HG03442 (cell line): ENCODE measurements around the gene ZNF358.
A peak's percentile ranks its signal among the peaks of the same experiment; 100 is the strongest.

Experiments
- ATAC-seq: cut with Tn5 transposase; IDR thresholded peaks from one replicate; pipeline ENCODE4 v1.9.1; 2021; ENCODE audit warnings: mild to moderate bottlenecking, moderate library complexity; ENCODE audit not compliant: unreplicated experiment

The ZNF358 gene

DNA sequence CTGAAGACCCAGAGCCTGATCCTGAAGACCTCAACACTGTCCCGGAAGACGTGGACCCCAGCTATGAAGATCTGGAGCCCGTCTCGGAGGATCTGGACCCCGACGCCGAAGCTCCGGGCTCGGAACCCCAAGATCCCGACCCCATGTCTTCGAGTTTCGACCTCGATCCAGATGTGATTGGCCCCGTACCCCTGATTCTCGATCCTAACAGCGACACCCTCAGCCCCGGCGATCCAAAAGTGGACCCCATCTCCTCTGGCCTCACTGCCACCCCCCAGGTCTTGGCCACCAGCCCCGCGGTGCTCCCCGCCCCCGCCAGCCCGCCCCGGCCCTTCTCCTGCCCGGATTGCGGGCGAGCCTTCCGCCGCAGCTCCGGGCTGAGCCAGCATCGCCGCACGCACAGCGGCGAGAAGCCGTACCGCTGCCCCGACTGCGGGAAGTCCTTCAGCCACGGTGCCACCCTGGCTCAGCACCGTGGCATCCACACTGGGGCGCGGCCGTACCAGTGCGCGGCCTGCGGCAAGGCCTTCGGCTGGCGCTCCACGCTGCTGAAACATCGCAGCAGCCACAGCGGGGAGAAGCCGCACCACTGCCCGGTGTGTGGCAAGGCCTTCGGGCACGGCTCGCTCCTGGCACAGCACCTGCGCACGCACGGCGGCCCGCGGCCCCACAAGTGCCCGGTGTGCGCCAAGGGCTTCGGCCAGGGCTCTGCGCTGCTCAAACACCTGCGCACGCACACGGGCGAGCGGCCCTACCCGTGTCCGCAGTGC, 3.6 kb downstream of the ZNF358 start:
- no peak for ATAC-seq

DNA sequence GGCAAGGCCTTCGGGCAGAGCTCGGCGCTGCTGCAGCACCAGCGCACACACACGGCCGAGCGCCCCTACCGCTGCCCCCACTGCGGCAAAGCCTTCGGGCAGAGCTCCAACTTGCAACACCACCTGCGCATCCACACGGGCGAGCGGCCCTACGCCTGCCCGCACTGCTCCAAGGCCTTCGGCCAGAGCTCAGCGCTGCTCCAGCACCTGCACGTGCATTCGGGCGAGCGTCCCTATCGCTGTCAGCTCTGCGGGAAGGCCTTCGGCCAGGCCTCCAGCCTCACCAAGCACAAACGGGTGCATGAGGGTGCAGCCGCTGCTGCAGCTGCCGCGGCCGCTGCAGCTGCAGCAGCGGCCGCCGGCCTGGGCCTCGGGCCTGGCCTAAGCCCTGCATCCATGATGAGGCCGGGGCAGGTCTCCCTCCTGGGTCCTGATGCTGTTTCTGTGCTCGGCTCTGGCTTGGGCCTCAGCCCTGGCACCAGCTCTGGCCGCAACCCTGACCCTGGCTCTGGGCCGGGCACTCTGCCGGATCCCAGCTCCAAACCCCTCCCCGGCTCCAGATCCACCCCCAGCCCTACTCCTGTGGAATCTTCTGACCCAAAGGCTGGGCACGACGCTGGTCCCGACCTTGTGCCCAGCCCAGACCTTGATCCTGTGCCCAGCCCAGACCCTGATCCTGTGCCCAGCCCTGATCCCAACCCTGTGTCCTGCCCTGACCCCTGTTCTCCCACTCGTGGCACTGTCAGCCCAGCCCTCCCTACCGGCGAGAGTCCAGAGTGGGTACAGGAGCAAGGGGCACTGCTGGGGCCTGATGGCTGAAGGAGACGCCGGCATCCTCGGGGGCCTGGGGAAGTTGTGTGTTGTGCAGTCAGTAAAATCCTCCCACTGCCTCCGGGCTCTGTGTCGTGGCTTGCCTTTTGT, 4.5 kb downstream of the ZNF358 start:
- ATAC-seq = no peak

DNA sequence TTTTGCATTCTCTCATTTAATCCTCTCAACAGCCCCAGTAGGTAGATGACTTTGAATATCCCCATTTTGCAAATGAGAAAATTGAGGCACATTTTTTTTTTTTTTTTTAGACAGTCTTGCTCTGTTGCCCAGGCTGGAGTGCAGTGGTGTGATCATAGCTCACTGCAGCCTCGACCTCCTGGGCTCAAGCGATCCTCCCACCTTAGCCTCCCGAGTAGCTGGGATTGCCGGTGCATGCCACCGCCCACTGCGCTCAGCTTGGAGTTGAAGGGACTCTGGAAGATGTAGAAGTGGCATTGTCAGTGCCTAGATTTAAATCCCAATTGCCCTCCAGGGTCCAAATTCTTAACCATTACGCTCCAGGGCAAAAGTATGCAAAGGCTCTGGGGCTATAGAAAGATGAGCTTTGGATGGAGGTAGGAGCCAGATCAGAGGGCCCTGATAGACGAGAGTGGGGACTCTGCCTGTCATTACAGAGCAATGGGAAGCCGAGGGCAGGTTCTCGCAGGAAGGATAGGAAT, 5.7 kb downstream of the ZNF358 start:
- no peak for ATAC-seq

DNA sequence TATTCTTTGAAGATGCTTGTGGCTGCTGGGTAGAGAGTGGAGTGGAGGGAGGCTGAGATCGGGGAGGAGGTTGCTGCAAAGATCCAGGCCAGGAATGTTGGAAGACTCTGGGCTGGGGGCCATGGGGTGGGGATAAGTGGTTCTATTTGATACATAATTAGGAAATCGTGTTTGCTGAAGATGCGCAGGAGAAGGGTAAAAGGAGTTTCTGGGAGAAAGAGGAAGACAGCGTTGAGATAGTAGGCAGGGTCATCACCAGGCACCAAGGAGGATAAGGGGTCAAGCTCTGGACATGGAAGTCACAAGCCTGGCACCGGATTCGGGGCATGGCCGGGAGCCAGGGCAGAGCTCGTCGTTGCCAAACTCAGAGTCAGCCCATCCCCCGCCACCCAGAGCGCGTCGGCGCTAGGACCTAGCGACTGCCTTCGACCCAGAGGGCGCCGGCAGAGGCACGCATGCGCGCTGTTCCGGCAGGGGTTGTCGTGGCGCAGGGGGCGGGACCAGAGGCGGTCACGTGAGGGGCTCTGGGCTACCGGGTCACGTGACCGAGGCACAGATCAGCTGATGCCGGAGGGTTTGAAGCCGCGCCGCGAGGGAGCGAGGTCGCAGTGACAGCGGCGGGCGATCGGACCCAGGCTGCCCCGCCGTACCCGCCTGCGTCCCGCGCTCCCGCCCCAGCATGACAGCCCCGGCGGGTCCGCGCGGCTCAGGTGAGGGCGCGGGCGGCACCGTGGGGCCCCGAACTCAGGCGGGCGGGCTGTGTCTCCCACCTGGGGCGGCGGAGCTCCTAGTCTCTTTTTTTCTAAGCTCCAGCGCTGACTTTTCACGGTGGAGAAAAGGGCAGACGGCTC, 6.4 kb downstream of the ZNF358 start, which contains the start of gene MCOLN1:
MCOLN1 (plus strand) TSS at position 553 of the 851 bp plus-strand sequence; CDS start at position 680, 127 bp downstream.
- ATAC-seq = peak; percentile 77

DNA sequence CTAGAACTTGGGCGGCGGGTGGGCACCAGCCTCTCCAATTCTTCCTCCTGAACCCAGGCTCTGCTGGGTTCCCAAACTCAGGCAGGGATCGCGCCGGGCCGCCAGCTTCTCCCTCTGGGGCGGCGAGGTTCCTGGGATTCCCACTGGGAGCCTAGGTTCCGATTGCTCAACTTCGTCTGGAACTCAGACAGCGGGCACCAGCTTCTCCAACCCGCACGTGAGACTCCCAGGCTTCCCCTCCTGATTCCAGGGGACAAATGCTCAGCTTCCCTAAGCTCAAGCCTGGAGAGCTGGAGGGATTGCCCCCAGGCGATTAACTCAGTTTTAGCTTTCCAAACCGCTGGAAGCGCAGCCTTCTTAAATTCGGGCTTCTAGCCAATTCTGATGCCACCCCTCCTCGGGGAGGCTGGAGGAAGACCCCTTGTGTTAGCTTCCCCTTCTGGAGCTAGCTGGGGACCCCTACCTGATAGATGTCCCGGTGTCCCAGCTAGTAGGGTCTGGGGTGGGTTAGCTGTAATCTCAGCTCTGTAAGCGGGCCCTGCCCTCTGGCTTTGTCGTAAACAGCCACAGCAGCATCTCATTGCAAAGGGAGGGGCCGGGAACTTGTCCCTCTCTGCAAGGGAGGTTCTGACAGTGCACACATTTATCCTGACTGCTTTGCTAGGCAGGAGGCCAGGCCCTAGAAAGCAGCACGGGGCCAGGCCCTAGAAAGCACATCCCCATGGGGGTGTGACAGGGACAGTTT, 7.2 kb downstream of the ZNF358 start:
- ATAC-seq = peak; percentile 14

DNA sequence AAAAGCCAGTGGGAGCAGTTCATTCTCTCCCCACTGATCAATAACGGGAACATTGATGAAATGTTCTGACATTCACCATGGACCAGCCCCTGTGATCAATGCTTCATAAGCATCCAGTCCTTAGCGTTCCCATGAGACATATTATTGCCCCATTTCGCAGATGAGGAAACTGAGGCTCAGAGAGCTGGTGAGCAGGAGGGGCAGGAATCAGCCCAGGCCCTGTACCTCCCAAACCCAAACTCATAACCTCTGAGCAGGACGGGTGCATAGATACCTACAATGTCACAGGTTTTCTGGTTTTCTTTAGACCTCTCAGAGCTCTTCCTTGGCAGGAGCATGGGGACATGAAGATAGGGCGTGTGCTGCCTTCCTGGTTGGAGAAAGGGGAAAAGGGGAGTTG, 8.6 kb downstream of the ZNF358 start:
- ATAC-seq = no peak

DNA sequence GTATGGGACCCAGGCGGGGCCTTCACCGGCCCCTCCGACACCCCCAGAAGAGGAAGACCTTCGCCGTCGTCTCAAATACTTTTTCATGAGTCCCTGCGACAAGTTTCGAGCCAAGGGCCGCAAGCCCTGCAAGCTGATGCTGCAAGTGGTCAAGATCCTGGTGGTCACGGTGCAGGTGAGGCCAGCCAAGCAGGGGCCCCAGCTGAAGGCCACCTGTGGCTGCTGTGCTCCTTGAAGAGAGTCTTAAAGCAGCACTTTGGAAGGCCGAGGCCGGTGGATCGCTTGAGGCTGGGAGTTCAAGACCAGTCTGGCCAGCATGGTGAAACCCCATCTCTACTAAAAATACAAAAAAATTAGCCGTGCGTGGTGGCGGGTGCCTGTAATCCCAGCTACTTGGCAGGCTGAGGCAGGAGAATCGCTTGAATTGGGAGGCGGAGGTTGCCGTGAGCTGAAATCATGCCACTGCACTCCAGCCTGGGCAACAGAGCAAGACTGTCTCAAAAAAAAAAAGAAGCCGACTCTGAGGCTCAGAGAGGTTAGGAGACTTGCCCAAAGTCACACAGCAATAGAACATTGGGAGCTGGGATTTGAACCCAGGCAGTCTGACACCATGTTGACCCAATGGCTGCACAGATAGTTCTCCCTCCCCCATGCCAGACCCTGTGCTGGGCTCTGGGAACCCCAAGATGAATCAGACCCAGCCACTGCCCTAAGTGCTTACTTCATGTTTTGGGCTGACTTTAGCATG, 9.3 kb downstream of the ZNF358 start:
- ATAC-seq = no peak

DNA sequence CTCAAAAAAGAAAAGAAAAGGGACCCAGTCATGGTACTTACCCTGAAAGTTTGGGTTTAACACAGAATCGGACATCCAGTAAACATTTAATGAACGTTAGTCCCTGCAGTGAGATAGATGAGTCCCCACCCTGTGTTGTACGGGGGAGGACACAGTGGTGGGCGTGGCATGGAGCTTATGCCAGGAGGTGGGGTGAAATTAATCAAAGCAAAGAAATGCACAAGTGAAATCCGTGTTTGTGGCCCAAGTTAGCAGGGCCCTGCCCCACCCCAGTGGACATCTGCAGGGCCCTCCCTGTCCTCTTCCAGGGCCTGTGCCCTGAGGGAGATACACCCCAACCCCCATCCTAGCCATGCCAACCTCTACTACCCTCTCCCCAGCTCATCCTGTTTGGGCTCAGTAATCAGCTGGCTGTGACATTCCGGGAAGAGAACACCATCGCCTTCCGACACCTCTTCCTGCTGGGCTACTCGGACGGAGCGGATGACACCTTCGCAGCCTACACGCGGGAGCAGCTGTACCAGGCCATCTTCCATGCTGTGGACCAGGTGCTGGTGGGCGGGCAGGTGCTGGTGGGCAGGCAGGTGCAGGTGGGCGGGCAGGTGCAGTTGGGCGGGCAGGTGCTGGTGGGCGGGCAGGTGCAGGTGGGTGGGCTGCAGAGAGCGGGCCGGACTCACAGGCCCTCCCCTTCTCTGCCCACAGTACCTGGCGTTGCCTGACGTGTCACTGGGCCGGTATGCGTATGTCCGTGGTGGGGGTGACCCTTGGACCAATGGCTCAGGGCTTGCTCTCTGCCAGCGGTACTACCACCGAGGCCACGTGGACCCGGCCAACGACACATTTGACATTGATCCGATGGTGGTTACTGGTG, 10.4 kb downstream of the ZNF358 start:
- no peak for ATAC-seq

DNA sequence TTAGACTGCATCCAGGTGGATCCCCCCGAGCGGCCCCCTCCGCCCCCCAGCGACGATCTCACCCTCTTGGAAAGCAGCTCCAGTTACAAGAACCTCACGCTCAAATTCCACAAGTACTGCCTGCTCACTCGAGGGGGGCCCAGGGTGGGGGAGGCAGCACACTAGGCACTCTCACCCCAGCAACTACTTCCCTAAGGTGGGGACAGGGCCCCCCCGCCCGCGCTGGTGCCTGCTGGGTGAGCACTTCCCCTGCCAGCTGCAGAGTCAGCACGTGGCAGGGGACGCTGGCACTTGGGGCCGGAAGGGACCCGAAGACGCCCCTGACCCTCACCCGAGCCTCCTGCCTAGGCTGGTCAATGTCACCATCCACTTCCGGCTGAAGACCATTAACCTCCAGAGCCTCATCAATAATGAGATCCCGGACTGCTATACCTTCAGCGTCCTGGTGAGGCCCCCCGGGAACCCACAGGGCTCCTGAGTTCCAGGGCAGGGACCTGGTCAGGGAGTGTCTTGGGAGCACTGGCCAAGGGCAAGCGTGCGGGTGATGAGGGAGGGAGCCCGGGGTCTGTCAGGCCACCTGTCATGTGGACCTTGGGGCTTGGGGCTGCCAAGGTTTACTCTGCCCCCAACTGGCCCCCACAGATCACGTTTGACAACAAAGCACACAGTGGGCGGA, 11.8 kb downstream of the ZNF358 start:
- ATAC-seq = no peak

DNA sequence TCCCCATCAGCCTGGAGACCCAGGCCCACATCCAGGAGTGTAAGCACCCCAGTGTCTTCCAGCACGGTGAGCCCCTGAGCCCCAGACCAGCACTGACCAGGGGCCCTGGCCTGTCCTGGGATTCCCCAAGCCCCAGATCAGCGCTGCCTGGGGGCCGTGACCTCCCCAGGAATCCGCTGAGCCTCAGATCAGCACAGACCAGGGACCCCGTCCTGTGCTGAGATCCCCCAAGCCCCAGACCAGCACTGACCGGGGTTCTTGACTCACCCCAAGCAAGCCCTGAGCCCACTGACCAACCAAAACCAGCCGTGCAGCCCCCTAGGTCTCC, 12.3 kb downstream of the ZNF358 start:
- ATAC-seq = no peak

DNA sequence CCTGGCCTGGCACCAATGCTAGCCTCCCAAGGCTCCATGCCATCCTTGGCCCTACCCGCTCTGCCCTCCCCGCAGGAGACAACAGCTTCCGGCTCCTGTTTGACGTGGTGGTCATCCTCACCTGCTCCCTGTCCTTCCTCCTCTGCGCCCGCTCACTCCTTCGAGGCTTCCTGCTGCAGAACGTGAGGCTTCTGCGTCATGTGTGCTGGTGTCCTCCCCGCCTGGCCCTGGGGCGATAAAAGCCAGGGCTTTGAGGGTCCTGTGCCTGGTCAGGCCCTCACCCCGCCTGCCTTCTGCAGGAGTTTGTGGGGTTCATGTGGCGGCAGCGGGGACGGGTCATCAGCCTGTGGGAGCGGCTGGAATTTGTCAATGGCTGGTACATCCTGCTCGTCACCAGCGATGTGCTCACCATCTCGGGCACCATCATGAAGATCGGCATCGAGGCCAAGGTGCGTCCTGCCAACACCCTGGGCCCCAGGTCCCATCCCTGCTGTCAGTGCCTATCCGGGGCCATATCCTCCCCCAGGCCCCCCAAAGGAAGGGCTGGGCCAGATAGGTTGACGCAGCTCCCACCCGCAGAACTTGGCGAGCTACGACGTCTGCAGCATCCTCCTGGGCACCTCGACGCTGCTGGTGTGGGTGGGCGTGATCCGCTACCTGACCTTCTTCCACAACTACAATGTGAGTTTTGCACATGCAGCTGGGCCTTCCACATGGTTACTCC, 12.8 kb downstream of the ZNF358 start:
- ATAC-seq = no peak

DNA sequence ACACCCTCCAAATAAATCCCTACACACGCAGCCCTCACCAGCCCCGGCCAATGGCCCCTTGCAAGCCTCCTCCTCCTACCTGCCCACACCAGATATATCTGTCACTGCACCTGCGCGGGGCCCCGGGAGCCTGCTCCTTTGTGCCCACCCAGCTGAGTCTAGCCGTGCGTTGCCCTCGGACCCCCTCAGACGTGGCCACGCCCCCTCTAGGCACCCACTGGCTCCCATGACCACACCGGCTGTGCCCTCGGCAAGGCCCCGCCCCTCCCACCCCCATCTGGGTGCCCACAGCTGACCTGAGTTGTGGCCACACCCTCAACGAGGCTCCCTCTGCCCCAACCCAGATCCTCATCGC, 13.3 kb downstream of the ZNF358 start:
- no peak for ATAC-seq

DNA sequence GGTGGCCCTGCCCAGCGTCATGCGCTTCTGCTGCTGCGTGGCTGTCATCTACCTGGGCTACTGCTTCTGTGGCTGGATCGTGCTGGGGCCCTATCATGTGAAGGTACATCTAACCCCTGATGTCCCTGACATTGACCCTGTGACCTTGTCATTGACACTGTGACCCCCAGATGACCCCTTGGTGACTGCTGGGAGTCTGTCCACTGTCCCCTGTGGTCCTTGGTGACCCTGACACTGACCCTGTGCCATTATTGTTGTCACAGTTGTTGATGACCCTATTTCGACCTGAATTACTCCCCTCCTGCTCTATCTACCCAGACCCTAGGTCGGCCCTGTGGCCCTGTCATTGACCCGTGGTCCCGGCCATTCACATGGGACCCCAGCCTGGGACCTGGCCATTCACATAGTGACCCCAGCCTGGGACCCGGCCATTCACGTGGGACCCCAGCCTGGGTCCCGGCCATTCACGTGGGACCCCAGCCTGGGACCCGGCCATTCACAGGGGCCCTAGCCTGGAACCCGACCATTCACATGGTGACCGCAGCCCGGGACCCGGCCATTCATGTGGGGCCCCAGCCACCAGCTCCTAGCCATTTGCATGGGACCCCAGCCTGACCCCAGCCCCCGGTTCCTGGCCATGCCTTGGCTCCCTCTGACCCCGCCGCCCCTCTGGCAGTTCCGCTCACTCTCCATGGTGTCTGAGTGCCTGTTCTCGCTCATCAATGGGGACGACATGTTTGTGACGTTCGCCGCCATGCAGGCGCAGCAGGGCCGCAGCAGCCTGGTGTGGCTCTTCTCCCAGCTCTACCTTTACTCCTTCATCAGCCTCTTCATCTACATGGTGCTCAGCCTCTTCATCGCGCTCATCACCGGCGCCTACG, 13.9 kb downstream of the ZNF358 start:
- ATAC-seq = no peak

DNA sequence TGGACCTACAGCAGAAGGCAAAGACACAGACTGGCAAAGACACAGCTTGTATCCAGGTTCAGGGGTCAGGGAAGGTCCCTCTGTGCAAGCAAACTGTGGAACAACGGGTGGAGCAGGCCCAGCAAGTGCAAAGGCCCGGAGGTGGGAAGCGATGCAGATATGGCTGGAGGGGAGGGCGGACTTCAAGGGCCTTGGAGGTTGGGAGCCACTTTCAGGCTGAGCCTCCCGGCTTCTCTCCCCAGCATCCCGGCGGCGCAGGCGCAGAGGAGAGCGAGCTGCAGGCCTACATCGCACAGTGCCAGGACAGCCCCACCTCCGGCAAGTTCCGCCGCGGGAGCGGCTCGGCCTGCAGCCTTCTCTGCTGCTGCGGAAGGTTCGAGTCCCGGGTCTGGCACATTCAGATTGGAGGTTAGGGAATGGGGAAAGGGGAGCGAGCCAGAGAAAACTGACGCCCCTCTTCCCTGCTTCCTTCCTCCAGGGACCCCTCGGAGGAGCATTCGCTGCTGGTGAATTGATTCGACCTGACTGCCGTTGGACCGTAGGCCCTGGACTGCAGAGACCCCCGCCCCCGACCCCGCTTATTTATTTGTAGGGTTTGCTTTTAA, 17.5 kb downstream of the ZNF358 start:
- ATAC-seq = no peak

DNA sequence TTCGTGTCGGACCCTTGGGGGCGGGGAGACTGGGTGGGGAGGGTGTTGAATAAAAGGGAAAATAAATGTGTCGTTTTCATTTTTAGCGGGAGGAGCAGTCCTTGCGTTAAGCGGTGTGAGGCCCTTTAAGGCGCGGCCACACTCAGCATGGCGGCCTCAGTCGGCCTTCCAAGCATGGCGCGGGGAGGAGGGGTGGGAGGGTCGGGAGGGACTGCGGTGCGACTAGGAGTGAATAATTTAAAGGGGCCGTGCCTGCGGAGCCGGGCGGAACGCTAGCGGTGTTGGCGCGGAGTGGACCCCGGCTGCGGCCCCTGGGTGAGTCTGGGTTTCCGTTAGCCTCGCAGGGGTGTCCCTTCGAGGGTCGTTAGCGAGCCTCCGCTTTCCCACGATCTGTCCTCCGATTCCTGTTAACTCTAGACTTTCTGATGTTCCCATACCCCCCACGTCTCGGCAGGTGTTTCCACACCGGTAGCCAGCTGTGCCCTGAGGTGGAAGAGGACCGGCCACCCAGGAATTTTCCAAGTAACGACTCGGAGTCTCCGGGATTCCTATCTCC, 18.1 kb downstream of the ZNF358 start:
- peak; percentile 35 for ATAC-seq
